Activated CD4-positive, CD25-positive, alpha-beta regulatory T cell (primary cell): Measurements from ENCODE around the gene CDC42BPG.
"Not testable (repeated sequence)": the region's sequence is repeated elsewhere in the genome, so short reads cannot be mapped to it uniquely, and the experiment has no call there.

Source experiments
- DNase-seq, 4 experiments: peaks; one replicate each; lab custom pipeline; 2025; lab: John Stamatoyannopoulos, UW

The CDC42BPG gene

GRCh38 chr11:64835616-64836447, 8.6 kb downstream of the CDC42BPG start:
- no peak for DNase-seq

- no peak for DNase-seq
These were observed 9.5 kb downstream of the CDC42BPG start for GRCh38 chr11:64834723-64835615.

GRCh38 chr11:64834031-64834722, 10.3 kb downstream of the CDC42BPG start:
- no peak for DNase-seq

GRCh38 chr11:64833509-64833908, 10.9 kb downstream of the CDC42BPG start:
- DNase-seq, result no peak

- no peak for DNase-seq
These were observed 11.3 kb downstream of the CDC42BPG start for GRCh38 chr11:64833198-64833502.

GRCh38 chr11:64832467-64833197, 11.8 kb downstream of the CDC42BPG start:
- DNase-seq, result no peak

GRCh38 chr11:64831411-64831891, 13.0 kb downstream of the CDC42BPG start:
- DNase-seq, result no peak

GRCh38 chr11:64829536-64830251, 14.8 kb downstream of the CDC42BPG start:
- DNase-seq, result no peak

- no peak for DNase-seq
These were observed 17.0 kb downstream of the CDC42BPG start for GRCh38 chr11:64827451-64827839.

- no peak for DNase-seq
These were observed 17.6 kb downstream of the CDC42BPG start for GRCh38 chr11:64826578-64827450.

- DNase-seq, result no peak
These were observed 18.4 kb downstream of the CDC42BPG start for GRCh38 chr11:64826062-64826461.

GRCh38 chr11:64823568-64824119, 20.8 kb downstream of the CDC42BPG start:
- DNase-seq, result no peak

- no peak for DNase-seq
These were observed 27.0 kb downstream of the CDC42BPG start for GRCh38 chr11:64817476-64817875.

GRCh38 chr11:64815433-64815832, 29.0 kb downstream of the CDC42BPG start:
- not testable (repeated sequence) for DNase-seq

GRCh38 chr11:64814712-64815187, 29.7 kb downstream of the CDC42BPG start:
- DNase-seq, result no peak

GRCh38 chr11:64813826-64814225, 30.6 kb downstream of the CDC42BPG start:
- DNase-seq, result no peak

GRCh38 chr11:64810891-64811272, 33.6 kb downstream of the CDC42BPG start:
- peak in 1 of 4 experiments; percentile 35 for DNase-seq

- peak; percentile 48 to 67 (median 58) for DNase-seq
These were observed 34.1 kb downstream of the CDC42BPG start, which contains the start of gene MEN1 for GRCh38 chr11:64810271-64810890. MEN1 (minus strand) TSS chr11:64810551; CDS start chr11:64810109, 442 bp downstream.

GRCh38 chr11:64809781-64810241, 34.6 kb downstream of the CDC42BPG start:
- no peak for DNase-seq
